GM19099 (cell line): Measurements from ENCODE around the gene CST6.

Experiments
- POLR2A ChIP-seq: IDR thresholded peaks from 3 replicates; pipeline ENCODE4 v1.6.1; 2011; ENCODE audit warnings: low read depth; ENCODE audit not compliant: insufficient read length; ENCODE audit errors: extremely low read depth

Gene CST6

GRCh38 chr11:66020212-66020611 lies 8.4 kb downstream of the CST6 start:
- no peak for TF ChIP-seq POLR2A

- no peak for TF ChIP-seq POLR2A
Measured at GRCh38 chr11:66020618-66021357, 9.0 kb downstream of the CST6 start.

- TF ChIP-seq POLR2A: no peak
Measured at GRCh38 chr11:66022401-66023185, 10.8 kb downstream of the CST6 start.

GRCh38 chr11:66026017-66026529 lies 14.3 kb downstream of the CST6 start, which contains the start of gene CATSPER1:
Gene CATSPER1, minus strand, starts transcription at chr11:66026479. Its CDS starts 100 bp downstream, at chr11:66026379.
- TF ChIP-seq POLR2A: no peak

GRCh38 chr11:66032957-66033735 lies 21.3 kb downstream of the CST6 start:
- TF ChIP-seq POLR2A: no peak

GRCh38 chr11:66035653-66036333 lies 24.0 kb downstream of the CST6 start:
- no peak for TF ChIP-seq POLR2A

GRCh38 chr11:66036334-66036710 lies 24.5 kb downstream of the CST6 start:
- no peak for TF ChIP-seq POLR2A

- no peak for TF ChIP-seq POLR2A
Measured at GRCh38 chr11:66037327-66037726, 25.5 kb downstream of the CST6 start.

GRCh38 chr11:66039765-66040164 lies 28.0 kb downstream of the CST6 start:
- no peak for TF ChIP-seq POLR2A

GRCh38 chr11:66042227-66042995 lies 30.6 kb downstream of the CST6 start:
- no peak for TF ChIP-seq POLR2A

- TF ChIP-seq POLR2A: no peak
Measured at GRCh38 chr11:66042996-66043906, 31.4 kb downstream of the CST6 start.

- TF ChIP-seq POLR2A: no peak
Measured at GRCh38 chr11:66044757-66045156, 32.9 kb downstream of the CST6 start.

- TF ChIP-seq POLR2A: no peak
Measured at GRCh38 chr11:66045177-66045639, 33.4 kb downstream of the CST6 start.
